ENCODE measurements around the gene FOXC2.

FOXC2 gene

DNA sequence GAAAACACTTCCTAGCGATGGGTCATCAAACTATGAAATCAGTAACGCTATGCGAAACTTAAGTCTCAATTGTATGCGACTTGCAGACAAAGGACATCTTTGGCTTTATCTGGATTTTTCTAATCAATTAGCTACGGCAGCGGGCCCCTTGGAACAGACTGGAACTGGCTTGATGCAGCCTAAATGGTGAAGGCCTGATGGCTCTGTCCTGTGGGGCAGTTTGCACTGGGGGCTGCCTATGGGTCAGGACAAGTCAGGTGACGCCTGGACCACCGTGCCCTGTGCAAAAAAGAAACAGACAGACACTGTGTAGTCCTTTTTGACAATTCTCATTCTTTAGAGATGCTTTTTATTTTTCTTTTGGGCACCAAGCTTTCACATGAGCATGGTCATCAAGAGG, 33.6 kb upstream of the FOXC2 start:
- no peak for DNase-seq (ENCODE audit: low spot score)

DNA sequence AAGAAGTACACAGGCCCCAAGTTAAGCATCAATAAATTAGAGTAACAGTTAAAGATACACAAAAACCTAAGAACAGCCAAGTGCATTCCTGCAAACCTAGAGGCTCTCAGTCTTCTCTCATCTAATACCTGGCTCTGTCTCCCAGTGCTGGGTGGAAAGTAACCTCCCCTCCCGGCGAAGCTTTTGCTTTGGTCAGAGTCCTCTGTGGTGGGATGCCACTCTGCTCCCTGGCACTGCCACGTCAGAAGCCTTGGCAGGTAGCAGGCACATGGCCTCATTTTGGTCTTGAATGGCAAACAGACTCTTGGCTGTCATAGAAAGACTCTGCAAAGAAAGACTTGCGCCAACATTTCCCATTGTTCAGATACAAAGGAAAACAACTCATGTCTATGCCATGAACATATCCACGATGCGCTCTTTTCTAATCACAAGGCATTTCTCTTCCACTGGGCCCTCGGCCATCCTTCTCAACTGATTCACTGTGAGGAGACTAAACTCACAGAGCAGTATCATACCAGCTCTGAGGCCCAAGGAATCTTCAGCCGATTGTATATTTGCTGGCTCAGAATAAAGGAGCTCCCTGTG, 32.8 kb upstream of the FOXC2 start:
- DNase-seq (ENCODE audit: low spot score), result no peak

DNA sequence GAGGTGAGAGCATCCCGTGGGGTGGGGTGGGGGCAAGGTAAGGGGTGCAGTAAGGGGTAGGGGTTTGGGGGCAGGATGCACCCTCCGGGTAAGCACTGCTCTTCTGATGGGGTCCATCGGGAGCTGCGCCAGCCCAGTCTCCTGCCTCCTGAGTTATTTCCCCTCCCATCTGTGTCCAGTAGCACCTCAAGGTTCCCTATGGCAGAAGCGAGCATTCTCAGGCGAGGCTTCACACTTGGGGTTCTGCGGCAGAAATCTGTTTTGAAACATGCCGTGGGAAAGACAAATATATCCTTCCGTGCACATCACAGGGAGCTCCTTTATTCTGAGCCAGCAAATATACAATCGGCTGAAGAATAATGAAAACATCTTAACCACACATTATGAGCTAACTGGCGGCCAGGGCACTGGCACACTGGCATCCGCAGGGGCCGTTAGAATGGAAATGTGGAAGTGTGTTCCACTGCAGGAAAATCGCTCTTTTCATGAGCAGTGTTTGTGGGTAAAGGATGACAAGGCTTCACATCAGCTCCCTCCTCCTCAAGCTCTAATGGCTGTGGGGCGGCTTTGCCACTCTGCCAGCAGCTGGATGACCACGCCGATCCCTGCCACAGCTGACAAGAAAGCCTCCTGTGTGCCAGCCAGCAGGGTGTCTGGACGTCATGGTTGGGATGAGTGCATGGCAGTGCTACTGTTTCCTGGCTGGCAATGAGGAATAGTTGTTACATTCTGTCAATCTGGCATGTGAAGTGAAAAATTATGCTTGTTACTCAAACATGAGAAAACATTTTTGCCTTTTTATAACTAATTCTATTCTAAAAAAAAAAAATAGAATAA, 31.6 kb upstream of the FOXC2 start:
- no peak for DNase-seq (ENCODE audit: low spot score)

DNA sequence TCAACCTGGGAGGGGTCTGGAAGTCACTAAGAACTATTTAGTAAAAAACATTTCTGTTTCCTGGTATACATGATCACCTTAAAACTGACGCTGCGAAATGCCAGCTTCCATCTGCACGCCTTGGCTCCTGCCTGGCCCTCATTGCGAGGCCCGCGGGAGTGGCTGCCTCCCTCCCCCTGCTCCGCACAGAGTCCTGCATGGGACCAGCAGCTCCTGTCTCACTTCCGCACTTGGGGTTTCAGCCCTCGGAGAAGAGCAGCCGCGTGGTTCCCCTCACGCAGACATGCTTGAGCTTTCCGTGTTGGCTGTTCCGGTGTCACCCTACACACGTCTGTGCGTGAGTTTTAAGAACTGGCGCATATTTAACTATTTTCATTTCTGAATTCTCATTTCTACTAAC, 30.0 kb upstream of the FOXC2 start:
- DNase-seq (ENCODE audit: low spot score), result no peak

DNA sequence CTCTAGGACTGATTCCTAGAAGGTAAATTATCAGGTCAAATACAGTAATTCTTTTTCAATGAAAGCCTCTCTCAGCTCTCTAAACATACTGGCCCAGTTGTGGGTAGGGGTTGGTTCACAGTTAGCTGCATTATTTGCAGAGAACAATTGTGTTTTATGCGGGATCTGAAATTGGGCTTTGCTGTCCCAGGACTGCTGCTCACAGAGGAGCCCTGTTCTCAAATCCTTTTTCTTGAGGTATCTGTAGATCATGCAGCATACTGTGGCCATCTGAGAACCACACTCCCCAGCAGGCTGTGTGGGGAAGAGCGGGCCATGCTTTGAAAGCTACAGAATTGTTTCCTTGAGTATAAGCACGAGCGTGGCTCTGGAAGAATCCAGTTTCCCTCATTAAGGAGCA, 29.1 kb upstream of the FOXC2 start:
- no peak for DNase-seq (ENCODE audit: low spot score)

DNA sequence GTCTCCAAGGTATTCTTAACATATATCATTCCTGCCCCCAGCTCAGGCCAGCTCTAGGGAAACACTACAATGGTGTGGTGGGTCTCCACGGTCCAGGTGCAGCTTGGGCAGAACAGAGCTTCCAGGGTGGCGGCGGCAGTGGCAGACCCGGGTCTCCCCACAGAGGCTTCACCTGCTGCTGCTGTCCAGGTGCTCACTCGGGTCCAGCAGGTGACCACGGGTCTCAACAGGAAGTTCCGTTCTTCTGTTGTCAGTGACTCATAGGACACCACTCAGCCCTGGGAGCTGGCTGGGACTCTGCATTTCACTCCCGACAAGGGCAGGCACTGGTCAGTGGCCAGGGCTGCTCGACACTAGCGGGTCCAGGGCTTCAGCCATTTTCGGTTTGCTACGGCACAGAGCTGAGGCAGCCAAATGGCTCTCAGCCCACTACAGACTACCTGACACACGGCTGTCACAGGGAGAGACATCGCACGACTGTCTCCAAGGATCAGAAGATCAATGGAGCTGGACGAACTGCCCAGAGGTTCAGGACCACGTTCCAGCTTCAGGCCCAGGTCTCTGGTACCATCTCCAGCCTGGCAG, 28.3 kb upstream of the FOXC2 start:
- no peak for DNase-seq (ENCODE audit: low spot score)

DNA sequence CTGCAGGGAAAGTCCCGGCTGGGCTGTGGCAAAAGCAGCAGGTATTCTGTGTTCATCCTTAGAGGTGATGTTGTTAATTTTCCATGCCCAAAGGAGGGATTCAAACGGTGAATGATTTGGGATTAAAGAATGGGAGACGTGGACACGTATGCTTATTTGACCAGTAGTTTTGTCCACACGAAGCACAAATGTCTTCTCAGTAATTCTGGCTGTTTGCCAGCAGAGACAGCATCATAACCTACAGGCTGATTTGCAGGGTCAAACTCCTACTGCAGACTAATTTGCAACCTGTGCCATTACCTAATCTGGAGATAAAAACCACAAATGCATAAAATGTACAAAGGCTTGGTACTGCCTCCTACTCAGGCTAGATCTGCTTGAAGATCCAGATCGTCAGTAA, 25.7 kb upstream of the FOXC2 start:
- no peak for DNase-seq (ENCODE audit: low spot score)

DNA sequence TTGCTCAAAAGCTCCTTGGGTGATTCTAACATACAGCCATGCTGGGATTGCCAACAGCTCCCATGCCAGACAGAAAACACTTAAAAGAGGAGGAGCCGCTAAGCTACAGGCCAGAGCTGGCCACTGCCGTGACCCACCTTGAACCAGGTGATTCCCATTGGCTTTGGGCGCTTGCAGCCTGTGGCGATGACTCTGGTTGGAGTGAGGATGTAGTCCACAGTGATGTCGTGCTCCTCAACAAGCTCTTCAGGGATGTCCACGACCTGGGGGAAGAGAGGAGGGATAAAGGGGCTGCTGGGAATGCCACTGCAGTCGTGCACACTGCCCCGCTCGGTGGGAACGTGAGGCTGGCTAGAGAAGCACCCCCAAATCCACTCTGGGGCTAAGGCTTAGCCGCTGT, 25.1 kb upstream of the FOXC2 start:
- DNase-seq (ENCODE audit: low spot score), result no peak

DNA sequence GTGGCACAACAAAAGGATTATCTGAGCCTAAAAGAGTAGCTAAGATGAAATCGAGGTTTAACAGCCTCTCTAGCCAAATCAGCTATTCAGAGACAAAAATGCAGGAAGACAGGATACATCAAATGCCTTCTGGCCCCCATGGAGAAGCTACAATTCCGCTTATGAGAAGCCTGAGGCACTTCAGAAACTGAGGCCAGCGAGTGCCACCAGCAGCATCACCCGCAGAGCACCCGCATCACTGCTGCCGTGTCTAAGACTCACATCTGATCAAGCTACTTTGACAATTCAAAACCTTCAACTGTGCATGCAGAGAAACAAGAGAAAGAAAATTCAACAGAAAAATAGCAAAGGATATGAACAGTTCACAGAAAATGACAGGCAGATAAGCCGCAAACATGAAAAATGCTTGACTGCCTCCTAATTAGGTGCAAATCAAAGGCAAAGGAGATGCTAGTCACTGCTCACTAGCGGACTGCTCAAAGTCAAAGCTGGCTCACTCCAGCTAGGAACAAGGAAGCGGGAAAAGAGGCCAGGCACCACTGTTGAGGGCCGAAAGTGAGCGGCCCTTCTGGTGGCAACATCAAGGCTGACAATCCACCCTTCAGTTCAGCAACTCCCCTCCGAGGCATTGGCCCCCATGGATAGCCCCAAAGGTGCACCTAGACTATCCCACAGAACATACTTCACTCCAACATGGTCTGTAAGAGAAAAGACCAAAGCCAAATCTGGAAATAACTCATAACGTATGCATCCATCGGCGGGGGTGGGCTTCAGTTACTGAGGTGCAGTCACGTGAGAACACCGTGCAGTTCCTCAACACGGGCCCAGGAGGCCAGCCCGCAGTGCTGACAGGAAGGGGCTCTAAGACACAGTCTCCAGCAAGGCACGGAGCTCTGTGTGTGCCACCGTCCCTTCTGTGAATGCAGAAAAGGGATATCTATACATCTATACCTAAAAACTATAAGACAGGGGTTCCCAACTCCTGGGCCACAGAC, 23.6 kb upstream of the FOXC2 start:
- no peak for DNase-seq (ENCODE audit: low spot score)

DNA sequence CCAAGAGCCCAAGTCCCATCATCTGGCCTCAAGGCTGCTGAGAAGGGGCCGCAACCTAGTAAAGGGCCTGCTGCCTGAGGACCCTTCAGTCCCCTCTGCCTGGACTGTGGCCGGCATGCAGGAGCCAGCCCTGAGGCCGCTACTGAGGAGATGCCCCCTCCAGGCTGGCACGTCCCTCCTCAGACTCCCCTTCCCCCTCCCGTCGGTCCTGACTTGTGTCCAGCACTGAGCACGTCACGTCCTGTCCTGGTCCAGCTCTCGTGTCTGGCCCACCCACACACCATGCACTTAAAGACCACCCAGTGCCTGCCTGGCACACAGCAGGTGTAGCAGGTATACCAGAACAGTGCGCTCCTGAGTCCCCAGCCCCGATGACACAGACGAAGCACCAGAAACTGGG, 21.1 kb upstream of the FOXC2 start:
- DNase-seq (ENCODE audit: low spot score), result no peak

DNA sequence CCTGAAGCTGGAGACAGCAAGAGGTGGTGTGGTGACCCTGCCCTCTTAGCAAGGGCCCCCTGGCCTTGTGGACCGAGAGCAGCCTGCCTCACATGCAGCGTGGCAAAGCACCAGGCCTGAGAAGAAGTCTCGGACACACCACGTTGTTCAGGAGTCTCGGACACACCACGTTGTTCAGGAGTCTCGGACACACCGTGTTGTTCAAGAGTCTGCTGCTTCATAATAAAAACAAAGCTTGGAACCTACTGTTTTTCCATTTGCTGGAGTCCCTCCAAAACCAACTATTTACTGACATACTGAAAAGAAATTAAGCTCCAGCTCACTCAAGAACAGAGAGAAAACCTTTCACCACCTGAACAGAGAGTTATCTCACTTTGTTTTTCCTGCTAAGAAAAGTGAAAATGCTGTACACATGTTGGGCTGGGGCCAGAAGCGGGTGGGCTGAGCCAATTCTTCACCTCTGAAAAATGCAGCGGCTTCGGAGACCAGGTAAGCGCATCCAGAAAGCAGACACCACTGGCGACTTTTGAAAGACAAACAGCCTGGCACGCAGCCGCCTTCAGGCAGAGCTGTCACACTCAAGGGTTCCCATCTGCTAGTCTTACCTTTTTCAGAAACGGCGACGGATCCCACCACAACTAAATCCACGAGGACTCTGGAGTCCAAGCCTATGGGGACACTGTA, 20.5 kb upstream of the FOXC2 start:
- DNase-seq (ENCODE audit: low spot score), result no peak

DNA sequence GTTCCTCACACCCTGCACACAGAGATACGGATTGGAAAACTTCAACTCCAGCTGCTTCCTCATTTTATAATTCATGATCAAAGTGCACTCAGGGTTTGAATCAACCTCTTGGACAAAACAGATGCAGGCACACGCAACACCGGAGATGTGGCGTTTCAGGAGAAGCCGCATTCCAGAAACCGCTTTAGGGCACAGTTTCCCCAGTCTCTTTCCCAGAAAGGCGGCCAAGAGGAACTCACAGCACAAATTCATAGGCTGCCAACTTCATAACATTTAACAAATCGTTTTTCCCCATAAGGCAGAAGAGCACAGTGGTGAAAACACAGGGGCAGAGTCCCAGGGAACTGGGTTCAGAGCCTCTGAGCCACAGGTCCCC, 20.0 kb upstream of the FOXC2 start:
- DNase-seq (ENCODE audit: low spot score), result no peak

DNA sequence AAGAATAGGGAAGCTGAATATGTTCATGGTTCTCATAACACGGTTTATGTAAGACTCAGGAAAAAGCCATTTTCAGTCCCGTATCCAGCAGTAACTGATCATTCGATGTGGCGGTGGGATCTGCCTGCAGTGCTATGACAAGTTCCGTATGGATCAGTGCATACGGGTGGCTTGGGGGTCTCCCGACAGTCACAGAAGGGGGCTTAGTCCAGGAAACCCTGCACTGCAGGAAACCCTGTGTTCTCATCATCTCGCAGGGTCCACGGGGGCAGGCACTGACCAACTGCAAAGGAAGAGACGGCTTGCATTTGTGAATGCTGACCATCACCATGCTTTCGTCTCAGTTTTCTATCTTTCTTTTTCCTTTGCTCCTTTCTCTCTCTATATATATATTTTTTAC, 19.3 kb upstream of the FOXC2 start:
- no peak for DNase-seq (ENCODE audit: low spot score)

DNA sequence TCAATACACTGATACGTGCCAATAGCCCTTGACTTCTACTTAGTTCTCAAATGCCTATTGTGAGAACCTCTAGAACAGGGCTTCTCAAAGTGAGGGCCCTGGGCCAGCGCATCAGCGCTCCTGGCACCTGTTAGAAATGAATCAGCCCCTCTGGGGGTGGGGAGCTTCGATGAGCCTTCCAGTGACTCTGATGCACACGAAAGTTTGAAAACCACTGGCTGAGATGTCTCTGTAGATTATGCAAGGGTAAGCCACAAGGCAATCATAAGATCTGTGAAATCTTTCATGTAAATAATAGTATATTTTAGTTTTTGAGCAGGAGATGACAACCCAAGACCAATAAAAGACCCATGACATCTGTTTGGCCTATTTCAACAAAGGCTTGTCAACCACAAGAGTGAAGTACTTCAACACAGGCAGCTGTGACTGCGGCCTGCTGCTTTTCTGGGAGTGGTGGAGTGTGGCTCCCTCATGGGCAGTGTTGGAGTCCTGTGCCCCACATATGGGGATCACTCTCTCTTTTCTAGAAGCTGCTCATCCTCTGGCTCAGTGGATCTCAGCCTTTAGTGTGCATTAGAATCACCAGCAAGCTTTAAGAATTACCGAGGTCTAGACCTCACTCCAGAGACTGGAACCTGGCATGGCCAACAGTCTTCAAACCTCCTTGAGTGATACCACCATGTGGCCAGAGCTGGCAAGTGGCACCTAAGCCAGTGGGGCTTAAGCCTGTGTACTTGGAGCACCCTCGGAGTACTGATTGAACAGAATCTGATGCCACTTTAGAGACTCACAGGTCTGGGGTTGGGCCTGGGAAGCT, 17.3 kb upstream of the FOXC2 start:
- DNase-seq (ENCODE audit: low spot score), result no peak

DNA sequence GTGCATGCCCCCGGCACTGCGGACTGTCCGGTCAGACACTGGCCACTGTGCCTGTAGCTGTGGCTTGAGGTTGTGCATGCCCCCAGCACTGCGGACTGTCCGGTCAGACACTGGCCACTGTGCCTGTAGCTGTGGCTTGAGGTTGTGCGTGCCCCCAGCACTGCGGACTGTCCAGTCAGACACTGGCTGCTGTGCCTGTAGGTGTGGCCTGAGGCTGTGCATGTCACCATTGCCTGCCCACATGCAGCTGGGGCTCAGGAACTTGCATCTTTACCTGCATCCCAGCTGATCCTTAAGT, 16.8 kb upstream of the FOXC2 start:
- no peak for DNase-seq (ENCODE audit: low spot score)

DNA sequence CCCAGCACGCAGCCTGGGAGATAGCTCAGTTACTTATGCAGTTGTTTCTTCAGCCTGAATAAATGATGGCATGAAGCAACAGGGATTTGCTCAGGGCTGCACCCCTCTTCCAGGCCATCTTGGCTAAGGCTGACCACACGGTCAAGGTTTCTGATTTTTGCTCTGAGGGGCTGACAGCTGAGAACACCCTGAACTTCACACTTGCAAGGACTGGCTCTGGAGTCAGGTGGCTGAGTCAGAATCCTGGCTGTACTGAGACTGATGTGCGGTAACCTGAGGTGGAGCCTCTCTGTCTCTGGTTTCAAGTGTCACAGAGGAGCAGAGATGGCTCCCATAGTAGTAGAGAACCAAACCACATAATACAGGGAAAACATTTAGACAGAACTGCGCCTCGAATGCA, 16.3 kb upstream of the FOXC2 start:
- DNase-seq (ENCODE audit: low spot score), result no peak

DNA sequence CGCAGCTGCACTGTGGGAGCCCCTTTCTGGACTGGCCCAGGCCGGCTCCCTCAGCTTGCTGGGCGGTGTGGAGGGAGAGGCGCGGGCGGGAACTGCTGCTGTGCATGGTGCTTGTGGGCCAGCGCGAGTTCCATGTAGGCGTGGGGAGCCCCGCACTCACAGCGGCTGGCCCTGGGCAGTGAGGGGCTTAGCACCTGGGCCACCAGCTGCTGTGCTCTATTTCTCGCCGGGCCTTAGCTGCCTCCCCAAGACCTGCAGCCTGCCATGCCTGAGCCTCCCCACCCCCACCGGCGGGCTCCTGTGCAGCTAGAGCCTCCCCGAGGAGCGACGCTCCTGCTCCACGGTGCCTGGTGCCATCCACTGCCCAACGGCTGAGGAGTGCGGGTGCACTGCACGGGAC, 13.3 kb upstream of the FOXC2 start:
- DNase-seq (ENCODE audit: low spot score), result no peak

DNA sequence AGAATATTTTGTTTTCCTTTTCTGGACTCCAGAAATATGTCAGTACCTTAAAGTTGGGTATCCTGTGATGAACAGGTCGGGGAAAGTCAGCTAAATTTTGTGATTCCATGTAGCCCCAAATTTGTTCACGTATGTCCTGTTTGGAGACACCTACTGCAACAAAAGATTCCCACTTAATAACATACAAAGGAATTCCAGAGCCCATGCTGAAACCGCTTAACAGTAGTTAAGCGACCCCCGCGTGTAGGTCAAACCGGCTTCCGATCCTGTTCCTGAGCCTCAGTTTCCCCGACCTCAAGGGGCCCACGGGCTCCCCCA, 12.1 kb upstream of the FOXC2 start:
- no peak for DNase-seq (ENCODE audit: low spot score)

DNA sequence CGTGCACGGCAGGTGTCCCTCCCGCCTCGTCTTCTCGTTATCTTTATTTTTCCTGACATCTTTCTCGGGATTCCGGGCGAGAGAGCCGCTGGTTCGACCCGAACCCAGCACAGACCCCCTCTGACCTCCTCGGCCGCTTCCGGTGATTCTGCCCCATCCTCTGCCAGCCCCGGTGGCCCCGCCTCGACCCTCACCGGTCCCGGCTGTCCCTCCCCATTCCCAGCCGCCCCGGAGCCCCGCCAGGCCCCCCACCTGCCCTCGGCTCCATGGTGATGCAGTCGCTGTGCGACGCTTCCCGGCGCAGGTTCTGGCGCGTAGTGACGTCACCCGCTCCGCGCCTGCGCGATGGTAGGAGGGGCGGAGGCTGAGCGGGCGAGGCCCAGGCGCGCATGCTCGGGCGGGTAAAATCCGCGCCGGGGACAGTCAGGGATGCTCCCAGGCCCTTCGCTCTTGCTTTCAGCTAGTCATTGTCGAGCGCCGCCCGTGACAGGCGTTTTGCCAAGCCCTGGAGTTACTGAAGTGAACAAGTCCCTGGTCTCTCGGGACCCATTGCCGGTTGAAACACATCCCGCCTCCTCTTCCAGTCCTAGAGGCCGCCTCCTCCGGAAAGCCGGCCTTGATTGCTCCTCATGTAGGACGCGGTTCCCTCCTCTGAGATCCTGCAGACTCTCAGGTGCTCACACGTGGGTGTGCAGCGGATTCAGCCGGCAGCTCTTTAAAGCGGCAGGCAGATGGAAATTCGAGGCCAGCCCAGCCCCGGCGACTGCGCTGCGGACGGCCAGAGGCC, 11.5 kb upstream of the FOXC2 start, which contains the start of gene MTHFSD:
Gene MTHFSD, minus strand, starts transcription at position 319 of the 787 bp plus-strand sequence. Its CDS starts 51 bp downstream, at position 268.
- DNase-seq (ENCODE audit: low spot score), result peak; percentile 100

DNA sequence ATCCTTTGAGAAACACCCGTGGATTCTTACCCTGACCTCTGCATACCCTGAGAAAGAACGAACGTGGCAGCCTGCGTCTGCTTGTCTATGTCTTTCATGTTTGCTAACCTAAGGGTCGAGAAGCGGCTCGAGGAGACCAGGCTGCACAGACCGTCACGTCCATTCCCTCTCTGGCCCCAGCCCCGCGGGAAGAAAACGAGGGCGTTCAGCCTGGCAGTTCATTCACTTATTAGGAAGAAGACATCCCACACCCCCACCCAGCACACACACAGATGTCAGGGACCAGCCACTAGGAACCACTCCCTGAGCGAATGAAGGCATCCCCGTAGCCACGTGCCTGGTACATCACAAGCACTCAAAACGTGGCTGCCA, 10.9 kb upstream of the FOXC2 start:
- DNase-seq (ENCODE audit: low spot score), result no peak

DNA sequence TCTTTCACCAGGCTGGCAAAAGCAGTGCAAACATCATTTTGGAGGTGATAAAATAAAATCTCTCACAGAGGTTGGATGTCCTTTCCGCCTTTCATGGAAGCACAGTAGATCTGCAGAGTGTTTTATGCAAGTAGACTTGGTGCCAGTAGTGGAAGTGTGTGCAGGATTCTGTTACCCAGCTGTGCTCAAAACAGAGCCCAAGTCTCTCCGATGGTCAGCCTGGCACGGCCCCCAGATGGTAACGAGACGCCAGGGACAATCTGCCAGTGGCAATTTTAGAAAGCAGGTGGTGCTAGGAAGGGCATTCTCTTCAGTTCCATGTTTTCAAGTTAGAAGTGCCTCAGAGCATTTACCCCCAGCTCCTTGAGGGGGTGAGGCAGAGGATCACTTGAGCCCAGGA, 10.1 kb upstream of the FOXC2 start:
- no peak for DNase-seq (ENCODE audit: low spot score)
